Upper lobe of left lung (tissue), 6 donors: Measurements from ENCODE around the gene TRPM8. TPM values are rescaled to one million over a fixed set of nuclear protein-coding genes. Genes with fewer than 3 reads are reported as not detected.

Source experiments
- ATAC-seq, 2 donors: fragments of 200-7000 bp; cut with Tn5 transposase; one replicate each; pipeline ENCODE4 v1.9.1; 2022; ENCODE audit warnings: mild to moderate bottlenecking in 2 of 2, moderate library complexity in 2 of 2; ENCODE audit not compliant: low FRiP score in 2 of 2
- DNase-seq, 2 donors: peaks; one replicate each; pipeline ENCODE4 v3.0.0-alpha.2; 2019 to 2020
- H3K27ac ChIP-seq, 4 donors: fragments of 200-600 bp; sonication (generic); one replicate each; pipeline ENCODE4 v1.5.1; 2016 to 2019
- H3K27me3 ChIP-seq, 4 donors: fragments of 200-600 bp; sonication (generic); one replicate each; pipeline ENCODE4 v1.5.1; 2017 to 2019
- H3K36me3 ChIP-seq, 4 donors: fragments of 200-600 bp; sonication (generic); one replicate each; pipeline ENCODE4 v1.5.1; 2016 to 2019
- H3K4me1 ChIP-seq, 4 donors: fragments of 200-600 bp; sonication (generic); one replicate each; pipeline ENCODE4 v1.5.1; 2018 to 2019
- H3K4me3 ChIP-seq, 4 donors: fragments of 200-600 bp; sonication (generic); one replicate each; pipeline ENCODE4 v1.5.1; 2017 to 2019; ENCODE audit warnings: mild to moderate bottlenecking in 2 of 4, moderate library complexity in 1 of 4
- H3K9me3 ChIP-seq, 4 donors: fragments of 200-600 bp; sonication (generic); one replicate each; pipeline ENCODE4 v1.5.1; 2018 to 2019
- EP300 ChIP-seq, 4 donors: sonication (generic); formaldehyde crosslinking; IDR thresholded peaks; one replicate each; pipeline ENCODE4 v1.5.1; 2017; ENCODE audit warnings: antibody characterized with exemption in 4 of 4, control low read depth in 2 of 4
- POLR2A ChIP-seq, 4 donors: fragments of 450-650 bp; IDR thresholded peaks; one replicate each; pipeline ENCODE4 v1.5.1; 2016 to 2017; ENCODE audit warnings: antibody characterized with exemption in 4 of 4, mild to moderate bottlenecking in 2 of 4
- POLR2AphosphoS5 ChIP-seq, 2 donors: sonication (generic); formaldehyde crosslinking; IDR thresholded peaks; one replicate each; pipeline ENCODE4 v1.5.1; 2017; ENCODE audit warnings: antibody characterized with exemption in 2 of 2
- WGBS, 2 donors: methylation state at CpG; one replicate each; pipeline ENCODE4 v1.1.5; 2017 to 2018; 5-methylcytosine and 5-hydroxymethylcytosine counted together
- total RNA-seq, 6 donors: library from RNA; depleted of rRNA in 4 of 6; stranded (reverse); fragments of >200 nt in 4 of 6; gene quantifications; one replicate each; pipeline versions ENCODE4 v1.1.0 to v1.2.1, GENCODE V29; 2016 to 2021
- TF ChIP-seq, protein P1 (sequence below), 6 experiments: fragments of 450-650 bp in 4 of 6; fragments of 200-600 bp in 2 of 6; sonication (generic) in 2 of 6; IDR thresholded peaks; one replicate each; pipeline ENCODE4 v1.5.1; 2016 to 2019; ENCODE audit warnings: antibody characterized with exemption in 6 of 6
- donor health status: DM: no; HTN: no; CAD: no; lungs with moderate emphysema.
- donor health status: DM: no; HTN: yes; CAD: no; lungs with severe emphysema.

TRPM8 gene
- total RNA-seq, 6 donors from 2014 or later: 0.17 to 0.30 TPM; not detected in 4

DNA sequence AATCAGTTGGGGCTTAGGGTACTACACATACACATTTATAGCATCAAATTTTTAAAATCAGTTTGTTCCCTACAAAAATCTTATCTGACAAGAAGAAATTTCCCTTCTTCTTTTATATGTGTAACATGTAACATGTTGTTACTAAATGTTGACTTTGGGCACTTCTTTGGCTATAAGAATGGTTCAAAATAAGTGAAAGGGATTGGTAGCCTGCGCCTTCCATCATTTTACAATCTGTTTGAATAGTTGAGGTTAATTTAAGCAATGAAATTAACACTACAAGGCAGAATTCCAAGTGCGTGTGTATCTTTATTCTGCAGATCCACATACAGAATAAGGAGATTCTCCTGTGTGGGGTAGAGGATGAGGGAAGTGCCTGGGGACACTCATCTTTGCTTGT is 103.2 kb downstream of the TRPM8 start:
- no peaks in the 10 kb centered on the region for H3K27me3 ChIP-seq
- no peak overlapping the region for H3K4me3 ChIP-seq
- WGBS, 2 donors: 87 to 90% methylated on average over 2 of the region's 2 CpGs
- no peaks in the 10 kb centered on the region for H3K9me3 ChIP-seq
- no peak for TF ChIP-seq POLR2A (IDR thresholded peaks at IDR 0.05)
- TF ChIP-seq, protein P1, sequence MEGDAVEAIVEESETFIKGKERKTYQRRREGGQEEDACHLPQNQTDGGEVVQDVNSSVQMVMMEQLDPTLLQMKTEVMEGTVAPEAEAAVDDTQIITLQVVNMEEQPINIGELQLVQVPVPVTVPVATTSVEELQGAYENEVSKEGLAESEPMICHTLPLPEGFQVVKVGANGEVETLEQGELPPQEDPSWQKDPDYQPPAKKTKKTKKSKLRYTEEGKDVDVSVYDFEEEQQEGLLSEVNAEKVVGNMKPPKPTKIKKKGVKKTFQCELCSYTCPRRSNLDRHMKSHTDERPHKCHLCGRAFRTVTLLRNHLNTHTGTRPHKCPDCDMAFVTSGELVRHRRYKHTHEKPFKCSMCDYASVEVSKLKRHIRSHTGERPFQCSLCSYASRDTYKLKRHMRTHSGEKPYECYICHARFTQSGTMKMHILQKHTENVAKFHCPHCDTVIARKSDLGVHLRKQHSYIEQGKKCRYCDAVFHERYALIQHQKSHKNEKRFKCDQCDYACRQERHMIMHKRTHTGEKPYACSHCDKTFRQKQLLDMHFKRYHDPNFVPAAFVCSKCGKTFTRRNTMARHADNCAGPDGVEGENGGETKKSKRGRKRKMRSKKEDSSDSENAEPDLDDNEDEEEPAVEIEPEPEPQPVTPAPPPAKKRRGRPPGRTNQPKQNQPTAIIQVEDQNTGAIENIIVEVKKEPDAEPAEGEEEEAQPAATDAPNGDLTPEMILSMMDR (IDR thresholded peaks at IDR 0.05): no peak
- no peak for TF ChIP-seq EP300 (IDR thresholded peaks at IDR 0.05)
- TF ChIP-seq POLR2AphosphoS5 (IDR thresholded peaks at IDR 0.05): no peak
- DNase-seq (no peak), ATAC-seq (no peak)
- H3K27ac ChIP-seq: no peak overlapping the region
- H3K4me1 ChIP-seq: no peaks in the 10 kb centered on the region
- H3K36me3 ChIP-seq: no peaks in the 10 kb centered on the region

DNA sequence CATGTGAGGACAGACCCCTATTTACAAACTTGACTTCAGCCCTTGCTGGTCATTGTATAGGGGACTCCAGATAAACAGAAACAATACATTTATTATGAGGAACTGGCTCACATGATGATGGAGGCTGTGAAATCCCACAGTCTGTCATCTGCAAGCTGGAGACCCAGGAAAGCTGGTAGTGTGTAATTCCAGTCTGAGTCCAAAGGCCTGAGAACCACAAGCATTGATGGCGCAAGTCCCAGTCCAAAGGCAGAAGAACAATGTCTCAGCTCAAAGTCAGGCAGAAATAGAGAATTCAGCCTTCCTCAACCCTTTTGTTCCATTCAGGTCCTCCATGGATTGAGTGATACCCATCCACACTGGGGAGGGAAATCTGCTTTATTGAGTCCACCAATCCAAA is 105.3 kb downstream of the TRPM8 start:
- 100% methylated on average over 1 of the region's 1 CpG for WGBS, 2 donors
- no peak overlapping the region for H3K4me3 ChIP-seq
- ATAC-seq (no peak), DNase-seq (no peak)
- no peak for TF ChIP-seq EP300 (IDR thresholded peaks at IDR 0.05)
- TF ChIP-seq, protein P1 (IDR thresholded peaks at IDR 0.05): no peak
- no peak for TF ChIP-seq POLR2A (IDR thresholded peaks at IDR 0.05)
- H3K27ac ChIP-seq: no peak overlapping the region
- no peaks in the 10 kb centered on the region for H3K4me1 ChIP-seq
- no peaks in the 10 kb centered on the region for H3K27me3 ChIP-seq
- no peaks in the 10 kb centered on the region for H3K9me3 ChIP-seq
- H3K36me3 ChIP-seq: no peaks in the 10 kb centered on the region

DNA sequence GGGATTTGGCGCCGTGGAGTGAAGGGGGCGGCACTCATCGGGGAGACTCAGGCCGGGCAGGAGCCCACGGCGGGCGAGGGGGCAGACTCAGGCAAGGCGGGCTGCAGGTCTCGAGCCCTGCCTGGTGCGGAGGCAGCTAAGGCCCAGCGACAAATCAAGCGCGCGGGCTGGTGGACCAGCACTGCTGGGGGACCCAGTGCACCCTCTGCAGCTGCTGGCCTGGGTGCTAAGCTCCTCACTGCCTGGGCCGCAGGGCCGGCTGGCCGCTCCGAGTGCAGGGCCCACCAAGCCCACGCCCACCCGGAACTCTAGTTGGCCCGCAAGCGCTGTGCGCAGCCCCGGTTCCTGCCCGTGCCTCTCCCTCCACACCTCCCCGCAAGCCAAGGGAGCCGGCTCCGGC is 107.1 kb downstream of the TRPM8 start:
- Histone ChIP-seq H3K9me3 (no peaks in the 10 kb centered on the region), H3K27ac (no peak overlapping the region), H3K27me3 (no peaks in the 10 kb centered on the region), H3K4me3 (no peak overlapping the region), H3K4me1 (no peaks in the 10 kb centered on the region), H3K36me3 (no peaks in the 10 kb centered on the region)
- TF ChIP-seq POLR2A (IDR thresholded peaks at IDR 0.05) (no peak), EP300 (IDR thresholded peaks at IDR 0.05) (no peak), POLR2AphosphoS5 (IDR thresholded peaks at IDR 0.05) (no peak)
- TF ChIP-seq, protein P1 (IDR thresholded peaks at IDR 0.05): no peak
- peak in 1 of 2 donors; percentile 79 for DNase-seq
- ATAC-seq: no peak
- 91 to 96% methylated on average over 12 to 26 of the region's 29 CpGs for WGBS, 2 donors

DNA sequence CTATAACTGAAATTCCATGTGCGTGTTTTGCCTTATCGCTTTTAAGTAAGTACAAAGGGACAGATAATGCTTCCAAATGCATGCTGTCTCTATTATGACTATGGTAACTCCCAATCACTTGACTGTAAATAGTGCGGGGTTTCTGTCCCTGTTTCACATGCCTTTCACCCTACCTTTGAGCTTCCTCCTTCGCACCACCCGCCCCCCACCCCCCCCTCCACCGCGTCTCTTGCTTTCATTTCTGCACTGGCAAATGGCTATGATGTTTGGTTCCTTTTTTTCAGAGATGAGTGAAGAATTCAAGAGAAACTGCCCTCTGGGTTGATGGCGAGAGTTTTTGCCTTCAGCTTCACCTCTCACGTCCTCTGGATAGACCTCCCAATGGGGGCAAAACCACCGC is 108.3 kb downstream of the TRPM8 start:
- Histone ChIP-seq H3K36me3 (no peaks in the 10 kb centered on the region), H3K4me1 (no peaks in the 10 kb centered on the region), H3K27me3 (no peaks in the 10 kb centered on the region), H3K27ac (no peak overlapping the region), H3K9me3 (no peaks in the 10 kb centered on the region), H3K4me3 (peak overlapping the region in 2 of 4 donors; percentile 18 to 23)
- TF ChIP-seq EP300 (IDR thresholded peaks at IDR 0.05): no peak
- TF ChIP-seq, protein P1 (IDR thresholded peaks at IDR 0.05): no peak
- no peak for TF ChIP-seq POLR2A (IDR thresholded peaks at IDR 0.05)
- no peak for TF ChIP-seq POLR2AphosphoS5 (IDR thresholded peaks at IDR 0.05)
- ATAC-seq (no peak), DNase-seq (no peak)
- WGBS, 2 donors: 38 to 44% methylated on average over 10 of the region's 10 CpGs

DNA sequence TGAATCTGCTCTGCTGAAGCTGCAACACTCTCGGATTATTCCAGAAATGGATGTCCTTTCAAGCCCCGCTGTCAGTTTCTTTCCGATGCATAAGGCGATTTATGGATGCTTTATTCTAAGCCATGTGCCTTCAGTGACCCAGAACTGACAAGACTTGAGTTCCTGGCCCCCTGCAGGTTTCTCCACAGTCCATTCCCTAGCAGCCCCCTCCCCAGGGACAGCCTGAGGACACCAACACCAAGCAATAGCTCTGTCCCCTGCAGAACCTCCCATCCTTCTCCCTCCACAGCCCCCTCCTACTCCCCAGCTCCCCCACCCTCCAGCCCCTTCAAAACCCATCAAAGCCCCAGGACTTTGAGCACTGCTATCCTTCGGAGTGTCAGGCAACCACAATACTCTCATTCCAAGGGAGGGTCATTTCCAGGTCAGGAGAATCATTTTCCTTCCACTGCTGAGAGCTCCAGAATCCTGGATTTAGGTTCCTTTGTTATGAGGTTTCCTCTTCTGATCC is 108.8 kb downstream of the TRPM8 start:
- ATAC-seq (peak in 1 of 2 donors; percentile 8), DNase-seq (no peak)
- Histone ChIP-seq H3K27ac (no peak overlapping the region), H3K36me3 (no peaks in the 10 kb centered on the region), H3K4me1 (no peaks in the 10 kb centered on the region), H3K4me3 (peak overlapping the region in 2 of 4 donors; percentile 18 to 23), H3K9me3 (no peaks in the 10 kb centered on the region), H3K27me3 (no peaks in the 10 kb centered on the region)
- TF ChIP-seq, protein P1 (IDR thresholded peaks at IDR 0.05): no peak
- no peak for TF ChIP-seq EP300 (IDR thresholded peaks at IDR 0.05)
- TF ChIP-seq POLR2A (IDR thresholded peaks at IDR 0.05): no peak
- TF ChIP-seq POLR2AphosphoS5 (IDR thresholded peaks at IDR 0.05): no peak
- WGBS, 2 donors: 38 to 41% methylated on average over 5 of the region's 5 CpGs
